Chondrocyte (in vitro differentiated cells): ENCODE measurements around the gene HOXA6. TPM values are rescaled to one million over a fixed set of nuclear protein-coding genes. Genes with fewer than 3 reads are reported as not detected.
A peak's percentile ranks its signal among the peaks of the same experiment; 100 is the strongest.

Experiments used
- DNase-seq: peaks from one replicate; pipeline ENCODE4 v3.0.0; 2021; ENCODE audit warnings: mixed read lengths, low spot score
- H3K27ac Mint-ChIP-seq: one replicate; pipeline ENCODE4 v1.8.0; 2021; ENCODE audit warnings: mild to moderate bottlenecking, moderate library complexity, mixed read lengths; ENCODE audit not compliant: unreplicated experiment
- H3K27me3 Mint-ChIP-seq: 2 replicates; pipeline ENCODE4 v1.8.0; 2021; ENCODE audit warnings: low read depth, mixed read lengths
- H3K36me3 Mint-ChIP-seq: 2 replicates; pipeline ENCODE4 v1.8.0; 2021; ENCODE audit warnings: low read depth, mixed read lengths
- H3K4me1 Mint-ChIP-seq: 2 replicates; pipeline ENCODE4 v1.8.0; 2021; ENCODE audit warnings: low read depth, mild to moderate bottlenecking, mixed read lengths
- H3K4me3 Mint-ChIP-seq: one replicate; pipeline ENCODE4 v1.8.0; 2021; ENCODE audit warnings: mild to moderate bottlenecking, moderate library complexity, mixed read lengths; ENCODE audit not compliant: unreplicated experiment
- H3K9me3 Mint-ChIP-seq: 2 replicates; pipeline ENCODE4 v1.8.0; 2021; ENCODE audit warnings: low read depth, mixed read lengths
- CTCF ChIP-seq: fragments of 200-600 bp; sonication (generic); IDR thresholded peaks from 2 replicates; pipeline ENCODE4 v1.5.0; 2021; ENCODE audit warnings: antibody characterized with exemption, mild to moderate bottlenecking, moderate library complexity
- total RNA-seq: library from RNA; stranded (reverse); gene quantifications from 3 replicates; pipeline ENCODE4 v1.2.1, GENCODE V29; 2021

HOXA6 gene
- total RNA-seq, 1 donor from 2014 or later: not detected

- peak overlapping the region; percentile 73 for H3K4me3 Mint-ChIP-seq
- peak overlapping the region; percentile 65 for H3K27ac Mint-ChIP-seq
- peaks cover 63% of the 10 kb centered on the region for H3K27me3 Mint-ChIP-seq
- no peak for DNase-seq
- TF ChIP-seq CTCF: no peak
- H3K9me3 Mint-ChIP-seq: no peaks in the 10 kb centered on the region
- peaks cover 8% of the 10 kb centered on the region for H3K36me3 Mint-ChIP-seq
- peaks cover 32% of the 10 kb centered on the region for H3K4me1 Mint-ChIP-seq
Measured at GRCh38 chr7:27111042-27111750, 36.4 kb downstream of the HOXA6 start.

GRCh38 chr7:27110186-27111031 lies 37.2 kb downstream of the HOXA6 start:
- Mint-ChIP-seq H3K36me3 (peaks cover 8% of the 10 kb centered on the region), H3K27me3 (peaks cover 56% of the 10 kb centered on the region), H3K4me3 (peak overlapping the region; percentile 73), H3K9me3 (no peaks in the 10 kb centered on the region), H3K4me1 (peaks cover 40% of the 10 kb centered on the region), H3K27ac (peak overlapping the region; percentile 65)
- TF ChIP-seq CTCF: no peak
- no peak for DNase-seq

GRCh38 chr7:27109466-27110185 lies 37.9 kb downstream of the HOXA6 start:
- Mint-ChIP-seq H3K4me1 (peaks cover 48% of the 10 kb centered on the region), H3K27me3 (peaks cover 49% of the 10 kb centered on the region), H3K9me3 (no peaks in the 10 kb centered on the region), H3K27ac (peak overlapping the region; percentile 57), H3K4me3 (peak overlapping the region; percentile 65), H3K36me3 (peaks cover 8% of the 10 kb centered on the region)
- no peak for DNase-seq
- TF ChIP-seq CTCF: no peak

GRCh38 chr7:27108390-27109127 lies 39.0 kb downstream of the HOXA6 start:
- Mint-ChIP-seq H3K4me1 (peaks cover 58% of the 10 kb centered on the region), H3K27ac (peak overlapping the region; percentile 88), H3K27me3 (peaks cover 50% of the 10 kb centered on the region), H3K36me3 (peaks cover 8% of the 10 kb centered on the region), H3K4me3 (peak overlapping the region; percentile 75), H3K9me3 (no peaks in the 10 kb centered on the region)
- no peak for DNase-seq
- no peak for TF ChIP-seq CTCF
